Epithelial cell of proximal tubule (primary cell): ENCODE data around the gene MYOG. TPM values are rescaled to one million over a fixed set of nuclear protein-coding genes. Genes with fewer than 3 reads are reported as not detected.

ENCODE experiments used
- DNase-seq: peaks from one replicate; pipeline ENCODE4 v3.0.0-alpha.2; 2011; ENCODE audit warnings: low read depth
- H3K4me3 ChIP-seq: 2 replicates; pipeline ENCODE4 v1.5.1; 2011; ENCODE audit warnings: low read depth, mild to moderate bottlenecking, low read length
- CTCF ChIP-seq: conservative IDR thresholded peaks from 2 replicates; pipeline ENCODE4 v1.5.1; 2012; ENCODE audit warnings: low read depth, mild to moderate bottlenecking, low read length
- total RNA-seq: library from RNA; depleted of rRNA; stranded (reverse); fragments of >200 nt; gene quantifications from 2 replicates; pipeline ENCODE4 v1.2.3, GENCODE V29; 2015

The MYOG gene
- total RNA-seq, 1 donor from 2014 or later, result not detected

DNA sequence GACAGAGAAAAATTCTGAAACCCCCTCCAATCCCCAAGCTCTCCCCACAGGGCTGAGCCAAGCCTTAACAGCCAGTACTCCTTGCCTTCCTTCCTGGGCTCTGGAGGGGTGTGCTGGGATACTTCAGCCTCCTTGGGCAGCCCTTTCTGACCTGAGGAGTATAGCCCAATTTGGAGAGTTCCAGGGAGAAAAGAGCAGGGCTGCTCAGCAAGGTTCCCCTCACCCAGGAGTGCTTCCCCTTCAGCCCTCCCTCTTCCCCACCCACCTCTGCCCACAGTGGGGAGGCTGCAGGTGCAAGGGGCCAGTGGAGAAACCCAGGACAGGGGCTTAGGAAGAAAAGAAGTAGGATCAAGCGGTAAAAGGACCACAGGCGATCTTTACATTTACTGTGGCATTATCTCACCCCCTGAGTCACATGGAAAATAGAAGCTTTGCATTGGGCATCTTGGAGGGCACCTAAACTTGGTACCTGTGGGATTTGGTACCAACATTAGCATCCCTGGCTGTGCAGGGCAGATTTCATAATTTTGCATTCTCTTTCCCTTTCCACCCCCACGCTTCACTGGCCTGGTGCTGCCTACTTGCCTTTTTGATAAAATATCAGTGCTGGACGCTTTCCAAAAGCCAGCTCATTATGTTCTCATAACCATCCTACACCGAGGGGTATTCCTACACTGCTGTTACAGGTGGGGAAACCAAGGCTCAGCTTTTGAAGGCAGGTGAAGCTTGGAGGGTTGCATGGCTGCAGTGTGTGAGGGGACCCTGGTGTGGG is 38.9 kb upstream of the MYOG start:
- DNase-seq, result no peak
- no peak overlapping the region for H3K4me3 ChIP-seq
- TF ChIP-seq CTCF, result no peak

DNA sequence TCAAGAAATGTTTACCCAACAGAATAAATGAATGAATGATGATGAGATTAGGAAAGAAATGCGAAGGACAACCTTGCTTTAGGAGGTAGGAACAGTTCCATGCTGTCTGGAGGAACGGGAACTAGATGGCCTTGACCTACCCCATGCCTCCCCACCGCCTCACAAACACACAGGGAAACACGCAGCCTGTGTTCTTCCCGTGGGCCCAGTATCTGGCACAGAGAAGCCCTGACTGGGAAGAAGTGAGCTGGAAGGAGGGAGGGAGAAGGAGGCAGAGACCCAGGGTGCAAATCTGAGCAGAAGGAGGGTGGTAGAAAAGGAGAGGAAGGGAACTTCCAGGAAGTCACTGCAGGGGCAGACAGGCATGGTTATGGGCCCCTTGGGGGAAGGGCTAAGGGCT is 38.2 kb upstream of the MYOG start:
- no peak for TF ChIP-seq CTCF
- no peak overlapping the region for H3K4me3 ChIP-seq
- DNase-seq, result no peak

- no peak for TF ChIP-seq CTCF
- no peak overlapping the region for H3K4me3 ChIP-seq
- DNase-seq, result no peak
Measured at GRCh38 chr1:203122159-203122558, 36.3 kb upstream of the MYOG start.

- no peak for TF ChIP-seq CTCF
- no peak overlapping the region for H3K4me3 ChIP-seq
- DNase-seq, result no peak
Measured at GRCh38 chr1:203121186-203122015, 35.6 kb upstream of the MYOG start.

DNA sequence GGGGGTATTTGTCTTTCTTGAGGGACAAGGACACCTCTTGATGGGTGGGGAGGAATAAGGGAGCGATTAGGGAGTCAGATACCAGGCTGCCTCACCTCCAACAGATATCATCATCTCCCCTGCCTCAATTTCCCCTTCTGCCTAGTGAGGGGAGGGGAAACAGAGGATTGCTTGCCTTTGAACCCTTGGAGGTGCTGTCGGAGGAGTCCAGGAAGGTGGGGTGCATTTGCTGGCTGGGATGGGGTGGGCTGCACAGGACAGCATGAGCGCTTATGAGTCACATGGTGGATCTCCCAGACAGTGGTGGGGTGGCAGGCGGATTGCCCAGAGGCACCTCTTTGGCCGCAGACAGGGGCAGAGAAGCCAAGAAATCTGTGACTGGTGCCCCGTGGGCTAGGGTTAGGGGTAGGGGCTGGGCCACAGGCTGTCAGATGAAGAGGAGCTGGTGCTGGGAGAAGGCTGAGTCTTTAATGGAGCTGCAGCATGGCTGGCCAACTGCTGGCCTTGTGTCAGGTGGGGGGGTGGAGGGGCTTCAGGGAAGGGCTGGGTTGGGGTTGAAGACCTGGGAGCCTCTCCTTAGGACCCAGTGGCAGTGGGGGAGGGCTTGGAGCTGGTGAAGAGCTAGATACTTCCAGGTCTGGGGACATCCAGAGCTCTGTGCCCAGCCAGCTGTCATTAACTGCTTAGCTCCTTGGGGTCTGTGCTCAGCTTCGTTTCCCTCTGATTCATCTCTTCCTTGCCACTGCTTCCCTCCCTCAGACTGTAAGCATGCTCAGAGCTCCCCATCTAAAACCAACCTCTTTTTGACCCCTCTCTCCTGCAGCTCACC is 34.7 kb upstream of the MYOG start:
- no peak for TF ChIP-seq CTCF
- no peak overlapping the region for H3K4me3 ChIP-seq
- DNase-seq, result no peak

DNA sequence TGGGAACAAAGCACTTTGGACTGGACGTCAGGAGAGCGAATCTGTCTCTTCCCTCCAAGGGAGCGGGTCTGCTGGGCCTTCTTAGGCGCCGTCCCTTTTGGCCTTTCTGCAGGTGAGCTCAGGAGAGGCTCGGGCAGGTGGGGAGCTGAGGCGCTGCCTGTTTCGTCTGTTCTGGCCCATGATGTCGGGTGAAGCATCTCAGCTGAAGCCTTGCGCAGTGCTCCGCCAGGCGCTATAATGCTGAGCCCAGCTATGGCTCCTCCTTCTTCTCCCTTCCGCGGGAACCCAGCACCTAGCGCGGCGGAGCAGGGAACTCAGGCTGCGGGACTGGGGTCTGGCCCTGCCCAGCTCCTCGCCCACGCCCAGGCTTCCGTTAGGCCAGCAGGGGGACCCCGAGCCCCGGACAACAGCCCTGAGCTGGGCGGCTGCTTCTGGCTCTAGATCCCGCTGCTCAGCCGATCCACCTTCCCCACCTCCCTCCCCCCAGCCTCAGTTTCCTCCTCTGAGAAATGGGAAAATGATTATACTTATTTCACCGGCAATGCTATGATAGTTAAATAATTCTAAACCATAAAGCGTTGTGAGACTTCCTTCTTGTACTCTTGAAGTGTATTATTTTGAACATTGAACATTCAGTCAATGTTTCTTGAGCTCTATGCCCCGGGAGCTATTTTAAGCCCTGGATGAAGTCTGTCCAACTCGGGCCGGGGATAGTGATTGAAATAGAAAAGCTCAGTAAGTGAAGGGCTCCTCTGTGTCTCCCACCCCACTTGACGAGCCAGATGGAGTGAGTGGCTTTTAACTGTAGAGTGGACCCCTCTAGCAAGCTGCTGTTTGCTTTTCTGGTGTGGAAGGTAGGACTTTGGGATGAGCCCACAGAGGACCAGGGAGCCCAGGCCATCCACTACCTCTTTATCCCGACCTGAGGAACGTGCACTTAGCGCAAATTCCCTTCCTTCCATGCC is 32.1 kb upstream of the MYOG start:
- DNase-seq, result no peak
- H3K4me3 ChIP-seq, result no peak overlapping the region
- TF ChIP-seq CTCF, result peak; percentile 78
